IMR-90 (cell line): ENCODE data around the gene CTNNA2. TPM values are rescaled to one million over a fixed set of nuclear protein-coding genes. Genes with fewer than 3 reads are reported as not detected.

Source experiments
- ATAC-seq: fragments of 200-7000 bp; cut with Tn5 transposase; 2 replicates; pipeline ENCODE4 v1.9.1; 2020; ENCODE audit warnings: low read depth, mild to moderate bottlenecking, moderate library complexity
- BruUV-seq: library from RNA; stranded (reverse); fragments of 400-500 nt; replicated peaks from 2 replicates; lab custom pipeline; 2021; lab: Mats Ljungman, UMichigan
- CTCF ChIA-PET: fragments of 300-600 bp; formaldehyde crosslinking; extraction: SDS; loops from one replicate; lab custom pipeline; 2021; ENCODE audit warnings: antibody characterized with exemption; lab: Yijun Ruan, JAX
- POLR2A ChIA-PET: fragments of 300-600 bp; sonication (Branson Sonifier 250); formaldehyde crosslinking; loops from one replicate; lab custom pipeline; 2022; ENCODE audit warnings: antibody characterized with exemption; ENCODE audit not compliant: unreplicated experiment; lab: Charles Lee
- DNase-seq: peaks from one replicate; pipeline ENCODE4 v3.0.0; 2013
- H2AFZ ChIP-seq: replicated peaks from 2 replicates; pipeline ENCODE3; 2013; ENCODE audit warnings: low read length, mild to moderate bottlenecking; ENCODE audit not compliant: poor library complexity
- H2AK5ac ChIP-seq: 2 replicates; pipeline ENCODE4 v1.6.1; 2013; ENCODE audit warnings: low read depth, low read length, inconsistent platforms
- H2AK9ac ChIP-seq: replicated peaks from 2 replicates; pipeline ENCODE3; 2013; ENCODE audit warnings: mild to moderate bottlenecking, low read depth, low read length, moderate library complexity; ENCODE audit not compliant: poor library complexity
- H2BK120ac ChIP-seq: 2 replicates; pipeline ENCODE4 v1.6.1; 2013; ENCODE audit warnings: low read depth, low read length, inconsistent platforms
- H2BK15ac ChIP-seq: 3 replicates; pipeline ENCODE4 v1.6.1; 2013; ENCODE audit warnings: low read depth, low read length, inconsistent platforms
- H2BK20ac ChIP-seq: 2 replicates; pipeline ENCODE4 v1.6.1; 2013; ENCODE audit warnings: low read depth, mild to moderate bottlenecking, inconsistent platforms, low read length, moderate library complexity
- H2BK5ac ChIP-seq: 2 replicates; pipeline ENCODE4 v1.6.1; 2013; ENCODE audit warnings: mild to moderate bottlenecking, low read depth, low read length, inconsistent platforms; ENCODE audit not compliant: poor library complexity, severe bottlenecking
- H3K14ac ChIP-seq: replicated peaks from 2 replicates; pipeline ENCODE4 v1.6.1; 2013; ENCODE audit warnings: low read depth, low read length, inconsistent platforms
- H3K18ac ChIP-seq: 2 replicates; pipeline ENCODE4 v1.6.1; 2013; ENCODE audit warnings: low read depth, low read length, control low read depth
- H3K23ac ChIP-seq: 2 replicates; pipeline ENCODE4 v1.6.1; 2013; ENCODE audit warnings: low read depth, low read length, inconsistent platforms
- H3K27ac ChIP-seq: 2 replicates; pipeline ENCODE4 v1.5.1; 2013; ENCODE audit warnings: mild to moderate bottlenecking, control low read depth, low read length; ENCODE audit not compliant: insufficient read depth
- H3K27me3 ChIP-seq: 2 replicates; pipeline ENCODE4 v1.6.1; 2013; ENCODE audit warnings: low read length; ENCODE audit not compliant: control insufficient read depth, insufficient read depth
- H3K36me3 ChIP-seq: 2 replicates; pipeline ENCODE4 v1.6.1; 2013; ENCODE audit warnings: low read length, mixed read lengths; ENCODE audit not compliant: control insufficient read depth, insufficient read depth
- H3K4ac ChIP-seq: 2 replicates; pipeline ENCODE4 v1.6.1; 2013; ENCODE audit warnings: low read depth, low read length, inconsistent platforms
- H3K4me1 ChIP-seq: 2 replicates; pipeline ENCODE4 v1.6.1; 2013; ENCODE audit warnings: low read length, mixed read lengths; ENCODE audit not compliant: control insufficient read depth, insufficient read depth
- H3K4me2 ChIP-seq: 2 replicates; pipeline ENCODE4 v1.6.1; 2013; ENCODE audit warnings: low read depth, mild to moderate bottlenecking, control low read depth, low read length, moderate library complexity
- H3K4me3 ChIP-seq: 2 replicates; pipeline ENCODE4 v1.5.1; 2013; ENCODE audit warnings: low read depth, mild to moderate bottlenecking, control low read depth, low read length, moderate library complexity; ENCODE audit not compliant: insufficient read depth
- H3K56ac ChIP-seq: 2 replicates; pipeline ENCODE4 v1.6.1; 2013; ENCODE audit warnings: low read length, inconsistent platforms; ENCODE audit not compliant: insufficient read depth; ENCODE audit errors: extremely low read depth
- H3K79me1 ChIP-seq, 2 experiments: 2 replicates each; pipeline ENCODE4 v1.6.1; 2013; ENCODE audit warnings: low read length in 2 of 2, inconsistent platforms in 1 of 2, low read depth in 1 of 2
- H3K9ac ChIP-seq: 2 replicates; pipeline ENCODE4 v1.6.1; 2013; ENCODE audit warnings: low read depth, low read length, control low read depth
- H3K9me1 ChIP-seq: 2 replicates; pipeline ENCODE4 v1.6.1; 2013; ENCODE audit warnings: low read length, inconsistent platforms; ENCODE audit not compliant: insufficient read depth
- H3K9me3 ChIP-seq: 2 replicates; pipeline ENCODE4 v1.6.1; 2013; ENCODE audit warnings: low read length; ENCODE audit not compliant: control insufficient read depth, insufficient read depth
- H4K20me1 ChIP-seq: 2 replicates; pipeline ENCODE4 v1.6.1; 2013; ENCODE audit warnings: low read length, inconsistent platforms; ENCODE audit not compliant: insufficient read depth
- H4K5ac ChIP-seq: 2 replicates; pipeline ENCODE4 v1.6.1; 2013; ENCODE audit warnings: mild to moderate bottlenecking, low read depth, low read length, control low read depth
- H4K8ac ChIP-seq, 2 experiments: 2 replicates each; pipeline ENCODE4 v1.6.1; 2013; ENCODE audit warnings: low read depth in 2 of 2, low read length in 2 of 2, control low read depth in 1 of 2, inconsistent platforms in 1 of 2
- H4K91ac ChIP-seq: 2 replicates; pipeline ENCODE4 v1.6.1; 2013; ENCODE audit warnings: low read depth, low read length, inconsistent platforms; ENCODE audit not compliant: insufficient read depth
- BHLHE40 ChIP-seq: fragments of 150-350 bp; IDR thresholded peaks from 2 replicates; pipeline ENCODE4 v1.6.1; 2016; ENCODE audit warnings: mild to moderate bottlenecking, low read depth, low read length
- CHD1 ChIP-seq: IDR thresholded peaks from 2 replicates; pipeline ENCODE4 v1.6.1; 2012; ENCODE audit warnings: low read depth, low read length, improper control_type of control experiment
- FOS ChIP-seq: fragments of 150-350 bp; IDR thresholded peaks from 2 replicates; pipeline ENCODE4 v1.6.1; 2016; ENCODE audit warnings: low read depth, low read length
- MAFK ChIP-seq: IDR thresholded peaks from 2 replicates; pipeline ENCODE4 v1.6.1; 2012; ENCODE audit warnings: low read depth, low read length, improper control_type of control experiment
- MXI1 ChIP-seq: IDR thresholded peaks from 2 replicates; pipeline ENCODE4 v1.6.1; 2012; ENCODE audit warnings: low read depth, mild to moderate bottlenecking, low read length, moderate library complexity, borderline replicate concordance
- SMC3 ChIP-seq: fragments of 150-350 bp; IDR thresholded peaks from 2 replicates; pipeline ENCODE4 v1.6.1; 2016; ENCODE audit warnings: low read depth, mild to moderate bottlenecking, antibody characterized with exemption, low read length, moderate library complexity
- WGBS, 2 experiments: methylation state at CpG; one replicate each; pipeline versions ENCODE4 v1.1.5 to v1.1.7; 2013; ENCODE audit warnings: missing lambda C conversion rate in 2 of 2; ENCODE audit not compliant: insufficient read length in 1 of 2; ENCODE audit errors: extremely low coverage in 2 of 2; 5-methylcytosine and 5-hydroxymethylcytosine counted together
- dilution Hi-C: fragments of 300-500 bp; cut with HindIII; formaldehyde crosslinking; loops from one replicate; pipeline ENCODE4 v1.14.3; 2018; ENCODE audit warnings: low sequenced_read_pairs; ENCODE audit not compliant: unreplicated experiment
- in situ Hi-C: fragments of 300-500 bp; cut with MboI; formaldehyde crosslinking; loops from 3 replicates; pipeline ENCODE4 v1.14.3; 2019; ENCODE audit warnings: low sequenced_read_pairs, inconsistent platforms, mixed read lengths
- intact Hi-C: fragments of 100-400 bp; cut with micrococcal nuclease; formaldehyde crosslinking; loops from 2 replicates; pipeline ENCODE4 v1.10.0; 2022
- polyA plus RNA-seq, 3 experiments: library from polyadenylated mRNA; depleted of rRNA; stranded (reverse); fragments of >200 nt; gene quantifications; 2 replicates each; pipeline ENCODE4 v1.2.3, GENCODE V29; 2012; ENCODE audit warnings: low replicate concordance in 1 of 3
- total RNA-seq: library from RNA; depleted of rRNA; stranded (reverse); fragments of >200 nt; gene quantifications from 2 replicates; pipeline ENCODE4 v1.2.3, GENCODE V29; 2012
- TF ChIP-seq, protein P1 (sequence below): fragments of 150-350 bp; IDR thresholded peaks from 2 replicates; pipeline ENCODE4 v1.6.1; 2017; ENCODE audit warnings: mild to moderate bottlenecking, antibody characterized with exemption, low read length, low read depth

CTNNA2 gene
- total and polyA plus RNA-seq, 2 of the 4 experiments (the other 2 are of a cell fraction), result not detected

- no peak overlapping the region for H2BK20ac ChIP-seq
- WGBS, 2 experiments, result no CpG with 5 or more reads among the region's 2 CpGs
- no peaks in the 10 kb centered on the region for H3K79me1 ChIP-seq
Measured at GRCh38 chr2:80642465-80642864, 1129.6 kb downstream of the CTNNA2 start.

More at GRCh38 chr2:80642465-80642864, 1129.6 kb downstream of the CTNNA2 start:
- in situ Hi-C loops (no loop called here), intact Hi-C loops (no loop called here), dilution Hi-C loops (no loop called here)
- no peak overlapping the region for H3K23ac ChIP-seq
- no peak overlapping the region for H2BK120ac ChIP-seq
- H4K91ac ChIP-seq, result no peak overlapping the region
- H3K9me1 ChIP-seq, result no peaks in the 10 kb centered on the region
- H3K27me3 ChIP-seq, result no peaks in the 10 kb centered on the region
- no peak overlapping the region for H4K8ac ChIP-seq
- H2AFZ ChIP-seq, result no peak overlapping the region
- no peak overlapping the region for H2AK9ac ChIP-seq
- CTCF ChIA-PET, result no interaction called here
- no peak overlapping the region for H4K5ac ChIP-seq
- H3K9ac ChIP-seq, result no peak overlapping the region
- H2AK5ac ChIP-seq, result no peak overlapping the region
- no peak overlapping the region for H3K4me2 ChIP-seq
- POLR2A ChIA-PET, result no interaction called here
- H3K4me3 ChIP-seq, result no peak overlapping the region
- ATAC-seq, result no peak
- no peak overlapping the region for H2BK15ac ChIP-seq
- H3K27ac ChIP-seq, result no peak overlapping the region
- no peak for DNase-seq
- TF ChIP-seq, protein P1, sequence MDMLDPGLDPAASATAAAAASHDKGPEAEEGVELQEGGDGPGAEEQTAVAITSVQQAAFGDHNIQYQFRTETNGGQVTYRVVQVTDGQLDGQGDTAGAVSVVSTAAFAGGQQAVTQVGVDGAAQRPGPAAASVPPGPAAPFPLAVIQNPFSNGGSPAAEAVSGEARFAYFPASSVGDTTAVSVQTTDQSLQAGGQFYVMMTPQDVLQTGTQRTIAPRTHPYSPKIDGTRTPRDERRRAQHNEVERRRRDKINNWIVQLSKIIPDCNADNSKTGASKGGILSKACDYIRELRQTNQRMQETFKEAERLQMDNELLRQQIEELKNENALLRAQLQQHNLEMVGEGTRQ, result no peak
- TF ChIP-seq FOS (no peak), BHLHE40 (no peak), SMC3 (no peak), MXI1 (no peak), CHD1 (no peak), MAFK (no peak)
- H4K20me1 ChIP-seq, result no peaks in the 10 kb centered on the region
- H3K56ac ChIP-seq, result no peak overlapping the region
- H3K4ac ChIP-seq, result no peak overlapping the region
- H3K4me1 ChIP-seq, result no peaks in the 10 kb centered on the region
- no peak overlapping the region for H2BK5ac ChIP-seq
- no peaks in the 10 kb centered on the region for H3K36me3 ChIP-seq
- H3K14ac ChIP-seq, result no peak overlapping the region
- no TSS peak for BruUV-seq
- H3K18ac ChIP-seq, result no peak overlapping the region
- H3K9me3 ChIP-seq, result peaks cover 3% of the 10 kb centered on the region; the same call in 1 of the 2 replicates
